Subcutaneous abdominal adipose tissue (tissue), 5 donors: ENCODE data around the gene RNF40.

Experiments used
- H3K27ac ChIP-seq: one replicate; pipeline ENCODE4 v1.7.0; 2013; ENCODE audit warnings: low read depth, mild to moderate bottlenecking, inconsistent platforms, low read length, moderate library complexity
- H3K27me3 ChIP-seq, 5 donors: one replicate each; pipeline ENCODE4 v1.7.0; 2013; ENCODE audit warnings: low read length in 5 of 5, inconsistent platforms in 1 of 5; ENCODE audit not compliant: control insufficient read depth in 5 of 5, insufficient read depth in 4 of 5
- H3K36me3 ChIP-seq, 5 donors: one replicate each; pipeline ENCODE4 v1.7.0; 2013; ENCODE audit warnings: low read length in 5 of 5; ENCODE audit not compliant: control insufficient read depth in 5 of 5, insufficient read depth in 5 of 5
- H3K4me1 ChIP-seq, 5 donors: one replicate each; pipeline ENCODE4 v1.7.0; 2013; ENCODE audit warnings: low read length in 5 of 5, mild to moderate bottlenecking in 3 of 5, moderate library complexity in 1 of 5; ENCODE audit not compliant: control insufficient read depth in 5 of 5, insufficient read depth in 5 of 5
- H3K4me3 ChIP-seq, 5 donors: one replicate each; pipeline ENCODE4 v1.7.0; 2013; ENCODE audit warnings: low read length in 5 of 5, low read depth in 1 of 5
- H3K9ac ChIP-seq, 5 donors: one replicate each; pipeline ENCODE4 v1.7.0; 2013; ENCODE audit warnings: low read length in 5 of 5, mild to moderate bottlenecking in 4 of 5, moderate library complexity in 3 of 5
- H3K9me3 ChIP-seq, 5 donors: one replicate each; pipeline ENCODE4 v1.7.0; 2013; ENCODE audit warnings: low read length in 5 of 5; ENCODE audit not compliant: control insufficient read depth in 5 of 5
- donor health status: healthy.
- donor health status: healthy.
- donor health status: healthy.
- donor health status: healthy.
- donor health status: healthy.

The RNF40 gene

DNA sequence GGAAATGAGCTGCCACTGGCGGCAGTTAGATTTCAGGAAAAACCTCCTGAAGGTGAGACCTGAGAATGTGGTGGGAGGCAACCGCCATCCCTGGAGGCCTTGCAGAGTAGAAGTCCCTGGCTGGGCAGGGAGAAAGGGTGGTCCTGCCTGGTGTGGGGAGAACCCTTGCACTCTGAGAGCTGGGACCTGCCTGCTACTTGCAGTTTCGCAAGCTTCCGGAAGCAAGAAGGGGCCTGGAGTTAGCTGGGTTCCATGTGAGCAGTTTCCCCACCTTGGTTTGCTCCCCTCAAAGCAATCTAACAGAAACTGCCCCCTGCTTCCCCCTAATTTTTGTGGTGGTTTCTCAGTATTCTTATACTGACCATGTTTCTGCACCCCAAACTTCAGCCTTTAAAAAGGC lies 18.4 kb downstream of the RNF40 start:
- H3K27me3 ChIP-seq, result no peaks in the 10 kb centered on the region
- H3K27ac ChIP-seq, result no peak overlapping the region
- no peak overlapping the region for H3K4me3 ChIP-seq
- peaks cover 0 to 30% (median 28%) of the 10 kb centered on the region in 5 donors for H3K36me3 ChIP-seq
- peaks cover 10 to 40% (median 31%) of the 10 kb centered on the region in 5 donors for H3K4me1 ChIP-seq
- H3K9me3 ChIP-seq, result no peaks in the 10 kb centered on the region
- H3K9ac ChIP-seq, result peak overlapping the region in 1 of 5 donors; percentile 13

DNA sequence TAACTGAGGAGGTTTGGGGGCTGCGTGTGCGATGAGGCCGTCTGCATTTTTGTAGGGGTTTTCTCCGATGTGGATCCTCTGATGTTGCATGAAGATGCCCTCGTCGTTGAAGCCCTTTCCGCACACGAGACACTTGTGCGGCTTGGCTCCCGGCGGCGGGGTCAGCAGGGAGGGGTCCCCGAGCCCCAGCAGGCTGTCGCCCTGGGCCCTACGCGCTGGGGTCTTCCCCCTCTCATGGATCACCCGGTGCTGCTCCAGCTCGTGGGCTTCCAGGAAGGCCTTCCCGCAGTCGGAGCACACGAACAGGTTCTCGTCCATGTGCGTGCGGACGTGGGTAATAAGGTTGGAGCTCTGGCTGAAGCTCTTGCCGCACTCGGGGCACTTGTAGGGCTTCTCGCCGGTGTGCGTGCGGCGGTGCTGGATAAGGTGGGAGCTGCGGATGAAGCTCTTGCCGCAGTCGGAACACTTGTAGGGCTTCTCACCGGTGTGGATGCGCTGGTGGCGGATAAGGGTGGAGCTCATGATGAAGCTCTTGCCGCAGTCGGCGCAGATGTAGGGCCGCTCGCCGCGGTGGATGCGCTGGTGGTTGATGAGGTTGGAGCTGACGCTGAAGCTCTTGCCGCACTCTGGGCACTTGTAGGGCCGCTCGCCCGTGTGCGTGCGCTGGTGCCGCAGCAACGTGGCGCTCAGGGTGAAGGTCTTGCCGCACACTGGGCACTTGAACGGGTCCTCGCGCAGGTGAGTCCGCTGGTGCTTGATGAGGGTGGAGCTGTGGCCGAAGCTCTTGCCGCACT lies 20.6 kb downstream of the RNF40 start:
- H3K27ac ChIP-seq, result no peak overlapping the region
- H3K9me3 ChIP-seq, result no peaks in the 10 kb centered on the region
- no peak overlapping the region for H3K4me3 ChIP-seq
- no peaks in the 10 kb centered on the region for H3K27me3 ChIP-seq
- H3K36me3 ChIP-seq, result peaks cover 0 to 30% (median 29%) of the 10 kb centered on the region in 5 donors
- H3K9ac ChIP-seq, result no peak overlapping the region
- peaks cover 10 to 36% (median 33%) of the 10 kb centered on the region in 5 donors for H3K4me1 ChIP-seq

DNA sequence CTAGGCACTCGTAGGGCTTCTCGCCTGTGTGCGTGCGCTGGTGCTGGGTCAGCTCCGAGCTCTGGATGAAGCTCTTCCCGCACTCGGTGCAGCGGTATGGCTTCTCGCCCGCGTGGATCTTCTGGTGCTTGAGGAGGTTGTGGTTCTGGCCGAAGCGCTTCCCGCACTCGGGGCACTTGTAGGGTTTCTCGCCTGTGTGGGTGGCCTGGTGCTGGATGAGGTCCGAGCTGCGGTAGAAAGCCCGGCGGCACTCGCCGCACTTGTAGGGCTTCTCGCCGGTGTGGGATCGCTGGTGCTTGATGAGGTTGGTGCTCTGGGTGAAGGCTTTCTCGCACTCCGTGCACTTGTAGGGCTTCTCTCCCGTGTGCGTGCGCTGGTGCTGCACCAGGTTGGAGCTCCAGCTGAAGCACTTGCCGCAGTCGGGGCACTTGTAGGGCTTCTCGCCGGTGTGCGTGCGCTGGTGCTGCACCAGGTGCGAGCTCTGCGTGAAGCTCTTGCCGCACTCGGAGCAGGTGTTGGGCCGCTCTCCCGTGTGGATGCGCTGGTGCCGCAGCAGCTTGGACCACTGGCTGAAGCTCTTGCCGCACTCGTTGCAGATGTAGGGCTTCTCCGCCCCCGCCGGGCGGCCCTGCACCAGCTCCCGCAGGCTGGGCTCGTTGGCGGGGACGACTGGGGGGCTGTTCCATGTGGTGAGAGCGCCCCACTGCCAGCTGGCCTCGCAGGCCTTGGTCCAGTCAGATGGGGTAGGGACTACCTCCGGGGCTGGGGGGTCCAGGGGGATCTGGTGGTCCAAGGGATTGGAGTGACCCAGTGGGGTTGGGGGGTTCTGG lies 21.4 kb downstream of the RNF40 start:
- no peak overlapping the region for H3K4me3 ChIP-seq
- peaks cover 0 to 30% (median 29%) of the 10 kb centered on the region in 5 donors for H3K36me3 ChIP-seq
- H3K27ac ChIP-seq, result no peak overlapping the region
- H3K9me3 ChIP-seq, result no peaks in the 10 kb centered on the region
- H3K9ac ChIP-seq, result no peak overlapping the region
- no peaks in the 10 kb centered on the region for H3K27me3 ChIP-seq
- peaks cover 6 to 36% (median 29%) of the 10 kb centered on the region in 5 donors for H3K4me1 ChIP-seq

DNA sequence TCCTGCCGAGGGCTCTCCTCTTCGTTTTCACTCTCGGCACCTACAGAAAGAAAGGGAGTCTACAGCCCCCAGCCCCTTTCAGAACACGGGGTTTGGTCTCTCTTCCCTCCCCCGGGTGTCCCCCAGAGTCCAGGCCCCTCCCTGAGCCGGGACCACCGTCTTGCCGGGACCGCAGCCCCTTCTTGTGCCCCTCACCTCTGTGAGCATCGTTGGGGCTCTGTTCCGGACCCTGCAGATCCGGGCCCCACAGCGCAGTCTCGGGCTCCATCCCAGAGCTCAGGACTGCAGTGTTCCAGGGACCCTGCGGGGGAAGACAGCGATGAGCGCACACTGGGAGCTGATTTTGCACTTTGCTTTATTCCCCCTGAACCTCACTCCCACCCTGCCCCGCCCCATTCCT lies 22.1 kb downstream of the RNF40 start:
- Histone ChIP-seq H3K9me3 (no peaks in the 10 kb centered on the region), H3K4me3 (no peak overlapping the region), H3K4me1 (peaks cover 4 to 30% (median 23%) of the 10 kb centered on the region in 5 donors), H3K27me3 (no peaks in the 10 kb centered on the region), H3K36me3 (peaks cover 0 to 30% (median 29%) of the 10 kb centered on the region in 5 donors), H3K9ac (no peak overlapping the region), H3K27ac (no peak overlapping the region)

DNA sequence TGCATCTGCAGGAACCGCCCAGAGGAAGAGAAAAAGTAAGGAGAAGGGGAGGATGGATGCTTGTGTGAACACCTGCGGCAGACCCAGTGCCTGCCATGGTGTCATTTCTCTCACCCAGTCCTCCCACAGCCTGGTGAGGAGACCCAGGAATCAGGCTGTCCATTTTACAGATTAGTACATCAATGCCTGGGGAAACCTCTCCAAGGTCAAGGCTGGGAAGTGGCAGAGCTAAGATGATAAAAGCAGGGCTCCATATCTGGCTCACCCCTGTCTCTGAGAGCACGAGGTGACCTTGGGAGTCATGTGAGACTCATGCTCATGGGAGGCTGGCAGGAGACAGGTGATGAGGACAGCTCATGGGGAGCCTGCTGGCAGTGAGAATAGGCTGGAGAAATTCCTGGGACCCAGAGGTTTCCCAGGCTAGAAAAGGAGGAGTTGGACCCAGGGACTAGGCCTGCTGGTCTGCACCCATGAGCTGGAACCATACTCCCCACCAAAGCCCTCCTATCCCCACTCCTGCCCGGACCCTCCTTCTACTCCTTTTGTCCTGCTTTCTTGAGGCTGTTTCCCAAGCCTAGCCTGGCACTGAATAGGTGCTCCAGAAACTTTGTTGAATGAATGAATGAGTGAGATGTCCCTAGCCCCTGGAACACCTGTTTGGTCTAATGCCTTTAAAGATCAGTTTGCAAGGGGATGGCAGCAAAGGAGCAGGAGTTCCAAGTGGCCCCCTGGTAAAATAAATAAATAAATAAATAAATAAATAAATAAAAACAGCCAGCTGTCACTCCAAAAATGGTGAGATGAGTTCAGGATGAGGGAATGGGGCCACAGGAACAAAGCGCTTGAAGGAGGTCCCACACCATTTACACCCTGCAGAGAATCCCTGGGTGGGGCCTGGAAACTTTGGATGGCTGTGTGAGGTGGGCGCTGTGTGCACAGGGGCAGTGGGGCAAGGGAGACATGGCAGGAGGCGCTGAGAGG lies 23.3 kb downstream of the RNF40 start:
- H3K27ac ChIP-seq, result no peak overlapping the region
- peaks cover 4 to 30% (median 23%) of the 10 kb centered on the region in 5 donors for H3K4me1 ChIP-seq
- H3K9ac ChIP-seq, result peak overlapping the region; percentile 48 to 79 (median 74)
- peaks cover 0 to 28% (median 26%) of the 10 kb centered on the region in 5 donors for H3K36me3 ChIP-seq
- peak overlapping the region; percentile 60 to 91 (median 83) for H3K4me3 ChIP-seq
- H3K9me3 ChIP-seq, result no peaks in the 10 kb centered on the region
- no peaks in the 10 kb centered on the region for H3K27me3 ChIP-seq

DNA sequence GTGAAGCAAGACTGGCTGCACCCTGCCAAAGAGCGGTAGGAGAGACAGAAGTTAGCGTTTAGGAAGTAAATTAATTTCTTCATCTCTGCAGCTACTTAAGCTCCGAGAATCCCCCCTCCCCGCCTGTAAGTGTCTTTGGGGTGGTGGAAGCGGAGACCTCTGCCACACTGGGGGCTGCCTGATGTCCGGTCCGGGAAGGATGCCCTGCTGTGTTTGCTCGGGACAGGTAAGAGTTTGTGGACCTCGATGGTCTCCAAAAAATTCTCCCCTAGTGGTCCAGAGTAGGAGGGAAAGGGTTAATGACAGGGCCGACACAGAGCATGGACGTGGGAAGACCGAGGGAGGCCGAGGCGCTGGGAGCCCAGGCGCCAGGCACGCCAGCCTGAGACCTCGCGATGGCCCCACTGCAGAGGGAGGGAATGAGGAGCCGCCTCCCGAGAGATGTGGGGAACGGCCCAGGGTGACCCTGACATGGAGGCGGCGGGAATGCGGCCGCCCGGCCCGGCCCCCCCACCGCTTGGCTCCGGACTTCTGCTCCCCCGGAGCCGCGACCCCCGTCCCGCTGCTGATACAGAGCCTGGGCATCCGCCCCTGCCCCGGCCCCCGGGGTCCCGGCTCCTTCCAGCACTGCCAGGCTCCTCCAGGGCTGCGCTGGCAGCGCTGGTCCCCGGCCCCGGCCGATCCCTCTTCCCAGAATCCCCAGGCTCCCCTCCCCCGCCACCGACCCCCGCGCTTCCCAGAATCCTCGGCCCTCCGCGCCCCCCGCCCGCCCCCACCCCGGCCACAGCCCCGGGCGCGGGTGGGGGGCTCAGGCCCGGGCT lies 24.2 kb downstream of the RNF40 start:
- H3K27me3 ChIP-seq, result no peaks in the 10 kb centered on the region
- H3K4me3 ChIP-seq, result peak overlapping the region; percentile 61 to 91 (median 86)
- peaks cover 4 to 30% (median 23%) of the 10 kb centered on the region in 5 donors for H3K4me1 ChIP-seq
- peak overlapping the region; percentile 48 to 93 (median 88) for H3K9ac ChIP-seq
- no peaks in the 10 kb centered on the region for H3K9me3 ChIP-seq
- peak overlapping the region; percentile 75 for H3K27ac ChIP-seq
- peaks cover 0 to 26% (median 25%) of the 10 kb centered on the region in 5 donors for H3K36me3 ChIP-seq

DNA sequence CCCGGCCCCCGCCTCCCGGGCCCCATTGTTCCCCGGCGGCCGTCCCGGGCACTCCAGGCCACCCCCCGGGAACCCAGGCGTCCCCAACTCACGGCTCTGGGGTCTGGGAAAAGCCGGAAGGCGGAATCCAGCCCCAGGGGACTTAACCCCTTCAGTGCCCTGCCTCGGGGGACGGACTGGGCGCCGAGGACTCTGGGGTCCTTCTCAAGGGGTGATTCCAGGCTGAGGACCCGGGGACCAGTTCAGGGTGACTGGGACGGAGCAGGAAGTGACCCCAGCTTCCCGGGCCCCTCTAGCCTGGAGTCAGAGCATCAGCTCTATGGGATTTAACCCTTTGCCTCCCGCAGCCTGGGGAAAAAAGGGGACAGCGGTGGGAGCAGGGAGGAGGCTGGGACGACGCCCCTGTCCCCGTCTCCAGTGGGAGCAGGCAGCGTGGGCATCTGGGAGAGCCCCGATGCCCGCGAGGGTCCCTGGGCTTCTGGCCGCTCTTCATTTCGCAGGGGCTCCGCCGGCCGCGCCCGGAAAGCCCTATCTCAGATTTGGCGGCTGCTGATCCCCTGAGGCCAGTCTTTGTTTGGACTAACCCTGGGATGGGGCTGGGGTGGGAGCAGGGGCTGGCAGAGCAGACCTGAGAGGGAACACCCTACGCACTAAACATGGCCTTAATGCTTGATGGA lies 25.0 kb downstream of the RNF40 start, which contains the start of gene ZNF629:
Gene ZNF629, minus strand, starts transcription at position 270 of the 677 bp plus-strand sequence. CDS start 2,723 bp downstream, outside the sequence.
- H3K27ac ChIP-seq, result peak within 1 kb of the TSS; percentile 75
- peak within 1 kb of the TSS; percentile 88 to 93 (median 93) for H3K9ac ChIP-seq
- H3K4me1 ChIP-seq, result peaks cover 4 to 30% (median 23%) of the 10 kb centered on the region in 5 donors
- no peaks in the 10 kb centered on the region for H3K9me3 ChIP-seq
- H3K27me3 ChIP-seq, result no peaks in the 10 kb centered on the region
- H3K36me3 ChIP-seq, result peaks cover 0 to 21% (median 19%) of the 10 kb centered on the region in 5 donors
- H3K4me3 ChIP-seq, result peak within 1 kb of the TSS; percentile 80 to 91 (median 86)

DNA sequence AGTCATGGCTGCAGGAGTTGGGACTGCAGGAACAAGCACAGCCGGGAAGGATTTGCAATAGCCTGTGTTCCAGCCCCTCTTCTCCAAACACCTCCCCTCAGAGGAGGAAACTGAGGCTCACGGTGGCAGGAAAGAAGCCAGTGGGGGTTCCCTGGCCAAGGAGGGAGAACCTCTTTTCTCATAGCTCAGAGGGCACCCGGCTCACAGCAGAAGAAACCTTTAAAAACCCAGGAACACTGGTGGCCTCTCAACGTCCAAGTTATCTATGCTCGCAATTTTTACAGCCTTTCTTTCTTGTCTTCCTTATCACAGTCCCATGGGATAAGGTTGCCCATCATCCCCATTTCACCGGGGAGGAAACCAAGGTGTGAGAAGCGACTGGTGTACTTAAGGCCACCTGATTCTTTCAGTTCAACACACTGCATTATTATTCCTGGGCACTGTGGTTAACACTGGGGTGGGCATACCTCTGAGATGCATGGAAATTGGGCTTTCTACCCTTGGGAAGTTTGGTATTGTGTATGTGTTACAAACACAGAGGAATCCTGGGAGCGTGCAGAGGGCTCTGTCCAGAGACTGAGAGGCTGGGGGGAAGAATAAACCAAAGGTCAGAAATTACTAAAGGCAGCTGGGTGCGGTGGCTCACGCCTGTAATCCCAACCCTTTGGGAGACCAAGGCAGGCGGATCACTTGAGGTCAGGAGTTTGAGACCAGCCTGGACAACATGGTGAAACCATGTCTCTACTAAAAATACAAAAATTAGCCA lies 25.7 kb downstream of the RNF40 start:
- Histone ChIP-seq H3K9me3 (no peaks in the 10 kb centered on the region), H3K27ac (peak overlapping the region; percentile 75), H3K9ac (peak overlapping the region; percentile 88 to 93 (median 93)), H3K4me1 (peaks cover 4 to 30% (median 23%) of the 10 kb centered on the region in 5 donors), H3K4me3 (peak overlapping the region; percentile 80 to 91 (median 86)), H3K27me3 (no peaks in the 10 kb centered on the region), H3K36me3 (peaks cover 0 to 14% (median 12%) of the 10 kb centered on the region in 5 donors)
